Measurements from ENCODE around the gene SCD.

GRCh38 chr10:100395626-100396025, 48.6 kb downstream of the SCD start:
- no peak for TF ChIP-seq GATA2 (IDR thresholded peaks at IDR 0.05; ENCODE audit: low read depth, low read length)
- TF ChIP-seq GATA3 (IDR thresholded peaks at IDR 0.05; ENCODE audit: low read depth, low read length) = no peak

Data from SH-SY5Y (cell line).